Endometrial microvascular endothelial cells (primary cell): ENCODE results near the gene RIN1. TPM values are rescaled to one million over a fixed set of nuclear protein-coding genes. Genes with fewer than 3 reads are reported as not detected.
"Not testable (repeated sequence)": the region's sequence is repeated elsewhere in the genome, so short reads cannot be mapped to it uniquely, and the experiment has no call there.

ENCODE experiments used
- in situ Hi-C: cut with HindIII; loops from 2 replicates; pipeline ENCODE4 v1.10.0; 2017; ENCODE audit warnings: low sequenced_read_pairs, low pct_unique_long_range_greater_than_20kb; ENCODE audit errors: inconsistent ontology term
- total RNA-seq: library from RNA; depleted of rRNA; stranded (reverse); fragments of >200 nt; gene quantifications from one replicate; pipeline ENCODE4 v1.2.3, GENCODE V29; 2015; ENCODE audit errors: inconsistent ontology term

The RIN1 gene
- total RNA-seq, 1 donor from 2014 or later = 15.5 TPM

DNA sequence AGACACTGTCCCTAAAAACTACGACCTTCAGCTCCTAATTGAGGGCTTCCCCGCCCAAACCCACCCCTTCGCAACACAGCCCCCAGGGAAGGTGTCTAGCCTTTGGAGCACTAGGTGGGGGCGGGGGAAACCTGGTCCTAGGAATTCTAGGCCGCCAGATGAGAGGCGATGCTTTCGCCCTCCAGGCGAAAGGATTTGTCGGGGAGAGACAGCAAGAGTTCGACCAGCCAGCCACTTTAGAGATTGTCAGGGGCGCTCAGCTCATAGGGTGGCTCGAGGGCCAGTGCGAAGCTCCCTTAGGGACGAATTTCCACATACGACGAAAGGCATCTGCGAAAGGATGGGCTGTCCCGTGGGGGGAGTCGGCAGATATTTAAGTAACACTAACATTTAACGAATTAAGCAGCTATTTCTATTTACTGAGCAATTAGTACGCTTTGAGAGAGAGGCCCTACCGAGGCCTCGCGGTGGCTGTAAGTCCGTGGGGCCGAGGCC is 24.7 kb downstream of the RIN1 start:
- in situ Hi-C loops = no loop called here

- in situ Hi-C loops = not testable (repeated sequence)
Observed at GRCh38 chr11:66310803-66311440, 25.3 kb downstream of the RIN1 start.

DNA sequence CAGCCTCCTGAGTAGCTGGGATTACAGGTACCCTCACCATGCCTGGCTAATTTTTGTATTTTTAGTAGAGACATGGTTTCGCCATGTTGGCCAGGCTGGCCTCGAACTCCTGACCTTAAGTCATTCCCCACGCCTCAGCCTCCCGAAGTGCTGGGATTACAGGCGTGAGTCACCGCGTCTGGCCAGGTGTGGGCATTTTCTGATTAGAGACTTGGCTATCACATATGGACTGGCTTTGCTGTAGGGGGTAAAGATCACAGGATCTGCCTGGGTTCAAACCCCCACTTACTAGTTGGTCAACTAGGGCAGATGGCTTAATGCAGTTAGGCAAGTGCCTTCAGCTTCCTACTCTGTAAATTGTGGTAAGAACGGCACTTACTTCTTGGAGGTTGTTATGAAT is 25.9 kb downstream of the RIN1 start:
- in situ Hi-C loops = no loop called here

DNA sequence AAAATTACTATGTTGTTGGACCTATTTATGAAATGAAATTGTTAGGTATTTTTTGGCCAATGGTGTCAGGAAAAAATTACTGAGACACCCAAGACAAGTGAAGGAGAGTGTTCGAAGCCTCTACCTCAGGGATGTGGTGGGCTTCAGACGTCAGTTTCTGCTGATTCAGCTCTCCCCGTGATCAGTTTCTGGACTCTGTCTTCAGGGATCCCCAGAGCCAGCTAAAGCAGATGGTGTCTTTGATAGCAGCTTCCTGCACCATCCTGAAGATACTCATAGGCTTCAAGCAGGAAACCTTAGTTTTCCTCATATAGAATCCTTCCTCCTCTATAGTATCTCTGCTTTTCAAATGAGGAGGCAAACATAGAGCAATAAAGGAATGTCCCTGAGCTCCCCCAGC is 26.8 kb downstream of the RIN1 start:
- in situ Hi-C loops = no loop called here

DNA sequence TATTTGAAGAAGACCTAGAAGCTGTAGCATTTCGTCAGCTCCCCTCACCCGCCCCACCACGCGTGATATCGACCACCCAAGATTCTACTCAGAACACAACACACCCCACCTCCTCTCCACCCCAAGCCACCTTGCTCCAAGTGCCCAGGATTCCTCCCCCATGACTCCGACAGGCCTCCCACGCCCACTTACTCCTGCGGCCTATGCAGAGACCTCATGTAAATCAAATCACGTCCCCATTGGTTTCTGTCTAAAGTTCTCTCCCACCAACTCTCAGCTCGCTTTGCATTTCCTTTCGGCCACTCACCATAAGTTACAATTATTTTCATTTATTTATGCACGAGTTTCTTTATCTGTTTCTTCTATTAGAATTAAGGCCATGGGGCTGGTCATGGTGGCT is 33.6 kb downstream of the RIN1 start:
- in situ Hi-C loops = no loop called here

- in situ Hi-C loops = no loop called here
Observed at GRCh38 chr11:66299186-66299585, 37.0 kb downstream of the RIN1 start.

DNA sequence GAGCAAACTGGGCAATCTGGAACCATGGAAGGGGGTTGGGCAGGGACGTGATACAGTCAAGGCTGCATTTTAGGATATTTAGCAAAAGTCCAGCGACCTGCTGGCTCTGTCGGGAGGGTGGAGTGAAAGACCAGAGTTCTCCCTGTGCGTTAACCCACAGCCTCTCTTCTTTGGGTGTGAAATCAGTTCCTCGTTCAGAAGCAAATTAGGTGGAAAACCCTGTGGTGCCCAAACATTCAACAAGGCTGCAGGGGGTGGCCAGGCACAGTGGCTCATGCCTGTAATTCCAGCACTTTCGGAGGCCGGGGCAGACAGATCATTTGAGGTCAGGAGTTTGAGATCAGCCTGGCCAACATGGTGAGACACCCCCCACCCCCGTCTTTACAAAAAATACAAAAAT is 38.6 kb downstream of the RIN1 start:
- in situ Hi-C loops = no loop called here

- in situ Hi-C loops = no loop called here
Observed at GRCh38 chr11:66294626-66295620, 41.3 kb downstream of the RIN1 start.

DNA sequence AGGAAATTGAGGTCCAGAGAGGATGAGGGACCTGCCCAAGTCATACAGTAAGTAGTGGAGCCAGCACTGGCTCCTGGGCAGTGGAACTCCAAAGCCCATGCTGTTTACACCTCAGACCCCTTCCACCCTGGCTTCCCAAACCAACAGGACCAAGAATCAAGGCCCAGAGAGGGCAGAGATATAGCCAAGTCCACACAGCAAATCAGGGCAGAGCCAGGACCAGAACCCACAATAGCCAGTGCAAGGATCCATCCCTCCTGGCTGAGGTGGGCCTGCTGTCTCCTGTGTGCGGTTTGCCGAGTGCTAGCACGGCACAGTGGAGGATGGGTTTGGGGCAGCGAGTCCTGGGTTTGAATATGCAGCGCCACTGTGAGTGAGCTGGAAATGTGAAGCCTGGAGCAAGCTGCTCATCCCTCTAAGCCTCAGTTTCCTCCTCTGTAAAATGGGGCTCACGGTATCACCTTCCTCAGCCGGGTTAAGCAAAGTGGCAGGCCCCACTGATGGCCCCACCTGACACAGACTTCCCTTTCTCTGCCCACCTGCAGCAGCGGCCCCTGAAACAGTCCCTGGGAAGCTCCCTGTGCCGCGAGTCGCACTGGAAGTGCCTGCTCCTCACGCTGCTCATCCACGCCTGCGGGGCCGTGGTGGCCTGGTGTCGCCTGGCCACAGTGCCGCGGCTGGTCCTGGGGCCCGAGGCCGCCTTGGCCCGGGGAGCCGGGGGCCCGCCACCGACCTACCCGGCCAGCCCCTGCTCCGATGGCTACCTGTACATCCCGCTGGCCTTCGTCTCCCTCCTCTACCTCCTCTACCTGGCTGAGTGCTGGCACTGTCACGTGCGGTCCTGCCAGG is 42.2 kb downstream of the RIN1 start:
- in situ Hi-C loops = no loop called here

DNA sequence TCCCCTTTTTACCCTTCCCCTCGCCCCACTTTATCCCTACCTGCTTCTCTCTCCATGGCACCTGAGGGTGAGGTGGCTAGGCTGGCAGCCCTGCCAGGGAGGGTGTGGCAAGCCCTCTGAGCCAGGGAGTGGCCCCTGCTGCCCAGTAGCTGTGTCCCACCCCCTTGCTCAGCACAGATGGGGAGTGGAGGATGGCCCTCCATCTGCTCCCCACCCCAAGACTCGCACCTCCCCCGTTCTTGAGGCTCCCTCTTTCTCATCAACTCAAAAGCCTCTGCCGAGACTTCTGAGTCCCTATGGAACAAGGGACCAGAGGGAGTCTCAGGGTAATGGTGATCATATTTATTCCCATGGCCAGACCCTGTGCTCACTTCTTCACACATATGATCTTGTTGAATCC is 42.9 kb downstream of the RIN1 start:
- in situ Hi-C loops = no loop called here

DNA sequence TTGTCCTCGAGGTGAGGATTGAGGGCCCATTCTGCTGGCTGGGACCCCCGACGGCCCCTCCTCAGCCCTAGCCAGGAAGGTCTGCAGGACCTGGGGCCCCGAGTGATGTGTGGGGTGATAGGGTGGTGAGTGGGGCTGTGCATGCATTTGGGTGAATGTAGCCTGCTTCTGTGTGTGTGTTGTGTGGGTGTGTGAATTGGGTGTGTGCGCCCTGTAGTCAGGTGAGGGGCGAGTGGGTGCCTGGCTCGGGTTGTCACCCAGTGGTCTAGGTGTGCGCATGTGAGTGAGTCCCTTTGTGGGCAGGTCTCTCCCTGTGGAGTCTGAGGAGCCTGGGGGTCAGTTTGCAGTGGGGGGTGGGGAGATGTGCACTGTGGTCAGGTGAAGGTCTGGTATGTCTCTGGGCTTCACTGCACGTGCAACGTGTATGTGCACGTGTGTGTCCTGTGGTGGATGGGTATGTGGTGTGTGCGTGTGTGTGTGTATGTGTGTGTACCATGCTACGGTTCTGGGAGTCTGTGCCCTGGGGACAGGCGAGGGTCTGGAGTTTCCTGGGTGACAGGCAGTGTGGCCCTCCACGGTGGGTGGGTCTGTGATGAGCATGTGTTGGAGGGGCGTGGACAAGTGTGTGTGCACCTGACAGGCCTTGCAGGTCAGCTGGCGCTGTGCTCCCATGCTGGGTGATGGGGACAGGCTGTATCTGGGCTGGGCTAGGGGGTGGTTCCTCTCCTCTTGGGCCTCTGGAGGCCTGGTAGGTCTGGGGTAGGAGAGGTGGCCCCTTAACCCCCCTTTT is 43.5 kb downstream of the RIN1 start:
- in situ Hi-C loops = no loop called here

DNA sequence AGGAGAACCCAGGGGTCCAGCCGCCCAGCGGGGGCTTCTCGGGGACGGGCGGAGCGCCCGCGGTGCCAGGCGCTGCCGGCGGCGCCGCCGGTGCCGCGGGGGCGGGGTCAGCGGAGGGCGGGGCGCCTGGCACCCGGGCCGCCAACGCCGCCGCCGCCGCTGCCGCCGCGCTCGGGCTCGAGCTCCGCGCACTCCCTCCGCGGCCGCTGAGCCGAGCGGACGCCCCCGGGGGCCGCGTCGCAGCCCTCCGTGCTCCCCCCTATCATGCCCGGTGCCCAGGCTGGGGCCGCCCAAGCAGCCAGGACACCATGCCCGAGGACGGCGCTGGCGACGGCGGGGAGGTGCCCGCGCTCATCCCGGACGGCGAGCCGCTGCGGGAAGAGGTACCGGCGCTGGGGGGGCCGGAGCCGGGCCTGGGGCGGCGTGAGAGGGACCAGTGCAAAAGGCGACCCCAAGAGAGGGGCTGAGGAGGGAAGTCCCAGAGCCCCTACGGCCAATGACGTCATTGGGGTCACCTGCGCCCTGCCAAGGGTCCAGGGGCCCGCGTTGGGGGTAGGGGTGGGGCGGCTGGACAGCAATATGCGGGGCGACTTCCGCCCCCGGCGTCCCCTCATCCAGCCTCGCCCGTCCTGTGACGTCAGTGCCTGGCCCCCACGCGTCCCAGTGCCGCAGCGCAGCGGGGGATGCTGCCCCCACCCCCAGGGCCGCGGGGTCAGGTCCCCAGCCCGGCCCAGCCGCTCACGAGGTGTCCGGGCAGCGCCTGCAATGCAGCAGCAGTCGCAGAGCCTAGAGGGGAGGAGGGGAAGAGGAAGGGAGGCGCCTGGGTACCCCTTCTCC is 44.3 kb downstream of the RIN1 start, which contains the start of gene TMEM151A:
TSS of gene TMEM151A (plus strand) at position 189 of the 837 bp plus-strand sequence. CDS start at position 309, 120 bp downstream.
- in situ Hi-C loops = no loop called here

- in situ Hi-C loops = no loop called here
Observed at GRCh38 chr11:66291303-66291705, 44.9 kb downstream of the RIN1 start.

- in situ Hi-C loops = no loop called here
Observed at GRCh38 chr11:66290330-66290621, 46.0 kb downstream of the RIN1 start.

DNA sequence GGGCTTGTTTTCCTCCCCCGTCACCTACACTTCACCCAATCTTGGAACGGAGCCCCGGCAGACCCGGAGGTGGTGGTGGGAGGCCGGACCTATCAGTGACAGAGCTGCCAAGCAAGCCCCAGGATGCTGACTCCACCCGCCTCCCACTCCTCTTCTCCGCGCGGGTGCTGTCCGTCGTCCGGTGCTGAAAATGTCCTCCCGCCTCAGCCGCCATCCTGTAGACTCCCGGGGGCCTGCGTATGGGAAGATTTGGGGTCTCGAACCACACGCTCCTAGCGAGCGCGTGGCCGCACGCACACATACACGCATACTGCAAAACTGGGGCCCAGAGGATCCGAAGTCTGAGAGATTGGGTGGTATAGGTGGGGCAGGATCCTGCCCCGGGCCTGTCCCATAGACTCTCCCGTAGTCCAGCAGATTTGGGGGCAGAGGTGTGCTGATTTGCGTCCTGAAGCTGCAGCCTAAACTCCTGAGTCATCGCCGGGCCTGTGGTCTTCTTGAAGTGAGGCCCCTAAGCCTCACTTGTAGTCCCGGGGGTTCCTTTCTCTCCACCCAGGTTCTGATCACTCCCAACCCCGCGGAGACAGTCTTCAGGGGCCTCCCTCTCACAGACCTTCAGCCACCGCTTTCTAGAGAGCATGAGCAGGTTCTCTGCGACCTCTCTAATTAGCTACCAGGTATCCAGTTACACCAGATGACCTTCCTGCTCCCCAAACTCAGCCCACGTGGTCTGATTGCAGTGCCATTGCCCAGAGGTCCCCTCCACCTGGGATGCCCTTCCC is 46.5 kb downstream of the RIN1 start:
- in situ Hi-C loops = no loop called here

DNA sequence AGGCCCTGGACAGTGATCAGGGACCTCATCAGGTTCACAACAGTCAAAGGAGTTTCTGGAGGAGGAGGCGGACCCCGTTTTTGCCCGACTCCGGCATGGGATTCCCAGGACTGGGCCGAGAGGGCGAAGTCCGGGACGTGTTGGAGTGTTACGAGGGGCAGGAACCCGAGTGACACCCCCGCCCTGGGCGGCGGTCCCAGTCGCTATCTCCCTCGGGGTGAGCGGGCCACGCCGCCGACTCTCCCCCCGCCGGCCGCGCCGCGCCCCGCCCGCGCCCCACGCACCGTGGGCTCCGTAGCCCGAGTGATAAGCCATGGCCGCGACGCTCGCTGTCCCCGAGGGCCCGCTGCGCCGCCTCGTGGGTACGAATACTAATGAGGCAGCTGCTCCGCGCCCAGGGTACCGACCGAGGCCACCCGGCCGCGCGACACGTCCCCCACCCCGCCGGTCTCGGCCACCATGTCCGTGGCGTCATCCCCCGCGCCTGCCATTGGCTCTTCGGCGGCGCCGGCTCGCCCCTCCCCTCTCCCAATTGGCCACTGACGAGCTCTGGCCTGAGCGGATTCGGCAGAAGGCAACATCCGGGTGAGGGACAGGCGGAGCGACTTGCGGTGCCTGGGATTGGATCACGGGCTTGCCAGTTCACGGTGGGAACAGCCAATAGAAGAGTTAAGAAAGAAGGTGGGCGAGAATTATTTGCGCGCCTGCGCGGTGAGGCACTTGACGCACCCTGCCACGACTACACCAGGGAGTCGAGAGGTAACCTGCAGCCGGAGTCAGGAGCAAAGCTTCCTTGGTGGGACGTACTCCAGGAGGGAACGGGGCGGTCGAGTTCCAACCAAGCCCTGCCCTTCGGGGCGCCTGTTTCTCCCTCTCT is 47.3 kb downstream of the RIN1 start, which contains the start of gene YIF1A:
TSS of gene YIF1A (minus strand) at position 473 of the 877 bp plus-strand sequence. CDS start at position 315, 158 bp downstream.
- in situ Hi-C loops = no loop called here
